HepG2 (cell line): ENCODE measurements around the gene XRCC1.

Source experiments
- AGO2 ChIP-seq: fragments of 200-400 bp; formaldehyde crosslinking; optimal IDR thresholded peaks from 2 replicates; pipeline ENCODE3; 2017; ENCODE audit warnings: mild to moderate bottlenecking, low read depth, low read length, moderate library complexity
- CCAR2 ChIP-seq: fragments of 200-400 bp; formaldehyde crosslinking; optimal IDR thresholded peaks from 2 replicates; pipeline ENCODE3; 2018; ENCODE audit warnings: low read depth, mild to moderate bottlenecking, low read length, moderate library complexity
- FOXM1 ChIP-seq: sonication (generic); formaldehyde crosslinking; IDR thresholded peaks from 2 replicates; pipeline ENCODE4 v1.5.0; 2020; ENCODE audit warnings: missing genetic modification reagents
- SRSF1 ChIP-seq: fragments of 200-400 bp; formaldehyde crosslinking; optimal IDR thresholded peaks from 2 replicates; pipeline ENCODE3; 2017; ENCODE audit warnings: mild to moderate bottlenecking, low read depth, low read length, moderate library complexity
- ZNF761 ChIP-seq: sonication (generic); formaldehyde crosslinking; conservative IDR thresholded peaks from 2 replicates; pipeline ENCODE4 v1.4.0; 2020; ENCODE audit warnings: mild to moderate bottlenecking, missing genetic modification reagents
- TF ChIP-seq, protein P1 (sequence below): sonication (generic); formaldehyde crosslinking; IDR thresholded peaks from 2 replicates; pipeline ENCODE4 v1.8.1; 2023; ENCODE audit warnings: mild to moderate bottlenecking, inconsistent platforms, moderate library complexity, missing genetic modification reagents, borderline replicate concordance
- TF ChIP-seq, protein P2 (sequence below): sonication (generic); formaldehyde crosslinking; IDR thresholded peaks from 2 replicates; pipeline ENCODE4 v1.4.0; 2020; ENCODE audit warnings: missing genetic modification reagents
- TF ChIP-seq, protein P3 (sequence below): IDR thresholded peaks from 2 replicates; pipeline ENCODE4 v1.6.1; 2016; ENCODE audit warnings: missing genetic modification reagents, missing compliant biosample characterization

DNA sequence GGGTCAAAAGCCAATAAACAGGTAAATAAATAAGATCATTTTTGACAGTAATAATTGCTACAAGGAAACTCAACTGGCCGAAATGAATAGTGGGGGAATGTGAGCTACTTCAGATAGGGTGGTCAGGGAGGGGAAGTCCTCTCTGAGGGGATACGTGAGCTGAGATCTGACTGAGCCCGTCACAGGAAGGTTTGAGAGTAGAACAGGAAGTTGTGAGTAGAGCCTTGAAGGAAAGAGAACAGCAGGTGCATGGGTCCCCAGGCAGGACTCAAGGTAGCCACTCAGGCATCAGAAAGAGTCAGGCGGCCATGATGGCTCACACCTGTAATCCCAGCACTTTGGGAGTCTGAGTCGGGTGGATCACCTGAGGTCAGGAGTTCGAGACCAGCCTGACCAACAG lies 14.4 kb upstream of the XRCC1 start:
- TF ChIP-seq SRSF1 (no peak), ZNF761 (no peak), AGO2 (no peak), FOXM1 (CRISPR knock-in tag) (no peak), CCAR2 (no peak)
- TF ChIP-seq, protein P1, sequence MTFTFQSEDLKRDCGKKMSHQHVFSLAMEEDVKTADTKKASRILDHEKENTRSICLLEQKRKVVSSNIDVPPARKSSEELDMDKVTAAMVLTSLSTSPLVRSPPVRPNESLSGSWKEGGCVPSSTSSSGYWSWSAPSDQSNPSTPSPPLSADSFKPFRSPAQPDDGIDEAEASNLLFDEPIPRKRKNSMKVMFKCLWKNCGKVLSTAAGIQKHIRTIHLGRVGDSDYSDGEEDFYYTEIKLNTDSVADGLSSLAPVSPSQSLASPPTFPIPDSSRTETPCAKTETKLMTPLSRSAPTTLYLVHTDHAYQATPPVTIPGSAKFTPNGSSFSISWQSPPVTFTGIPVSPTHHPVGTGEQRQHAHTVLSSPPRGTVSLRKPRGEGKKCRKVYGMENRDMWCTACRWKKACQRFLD (CRISPR knock-in tag), result no peak
- TF ChIP-seq, protein P2, sequence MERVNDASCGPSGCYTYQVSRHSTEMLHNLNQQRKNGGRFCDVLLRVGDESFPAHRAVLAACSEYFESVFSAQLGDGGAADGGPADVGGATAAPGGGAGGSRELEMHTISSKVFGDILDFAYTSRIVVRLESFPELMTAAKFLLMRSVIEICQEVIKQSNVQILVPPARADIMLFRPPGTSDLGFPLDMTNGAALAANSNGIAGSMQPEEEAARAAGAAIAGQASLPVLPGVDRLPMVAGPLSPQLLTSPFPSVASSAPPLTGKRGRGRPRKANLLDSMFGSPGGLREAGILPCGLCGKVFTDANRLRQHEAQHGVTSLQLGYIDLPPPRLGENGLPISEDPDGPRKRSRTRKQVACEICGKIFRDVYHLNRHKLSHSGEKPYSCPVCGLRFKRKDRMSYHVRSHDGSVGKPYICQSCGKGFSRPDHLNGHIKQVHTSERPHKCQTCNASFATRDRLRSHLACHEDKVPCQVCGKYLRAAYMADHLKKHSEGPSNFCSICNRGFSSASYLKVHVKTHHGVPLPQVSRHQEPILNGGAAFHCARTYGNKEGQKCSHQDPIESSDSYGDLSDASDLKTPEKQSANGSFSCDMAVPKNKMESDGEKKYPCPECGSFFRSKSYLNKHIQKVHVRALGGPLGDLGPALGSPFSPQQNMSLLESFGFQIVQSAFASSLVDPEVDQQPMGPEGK, result no peak
- TF ChIP-seq, protein P3, sequence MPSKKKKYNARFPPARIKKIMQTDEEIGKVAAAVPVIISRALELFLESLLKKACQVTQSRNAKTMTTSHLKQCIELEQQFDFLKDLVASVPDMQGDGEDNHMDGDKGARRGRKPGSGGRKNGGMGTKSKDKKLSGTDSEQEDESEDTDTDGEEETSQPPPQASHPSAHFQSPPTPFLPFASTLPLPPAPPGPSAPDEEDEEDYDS (CRISPR knock-in tag), result no peak
